NK-92 (cell line): Measurements from ENCODE around the gene FUOM.
A peak's percentile ranks its signal among the peaks of the same experiment; 100 is the strongest.

Experiments
- DNase-seq: peaks from one replicate; lab custom pipeline; 2025; ENCODE audit not compliant: unreplicated experiment; lab: John Stamatoyannopoulos, UW

The FUOM gene, protein sequence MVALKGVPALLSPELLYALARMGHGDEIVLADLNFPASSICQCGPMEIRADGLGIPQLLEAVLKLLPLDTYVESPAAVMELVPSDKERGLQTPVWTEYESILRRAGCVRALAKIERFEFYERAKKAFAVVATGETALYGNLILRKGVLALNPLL

DNA sequence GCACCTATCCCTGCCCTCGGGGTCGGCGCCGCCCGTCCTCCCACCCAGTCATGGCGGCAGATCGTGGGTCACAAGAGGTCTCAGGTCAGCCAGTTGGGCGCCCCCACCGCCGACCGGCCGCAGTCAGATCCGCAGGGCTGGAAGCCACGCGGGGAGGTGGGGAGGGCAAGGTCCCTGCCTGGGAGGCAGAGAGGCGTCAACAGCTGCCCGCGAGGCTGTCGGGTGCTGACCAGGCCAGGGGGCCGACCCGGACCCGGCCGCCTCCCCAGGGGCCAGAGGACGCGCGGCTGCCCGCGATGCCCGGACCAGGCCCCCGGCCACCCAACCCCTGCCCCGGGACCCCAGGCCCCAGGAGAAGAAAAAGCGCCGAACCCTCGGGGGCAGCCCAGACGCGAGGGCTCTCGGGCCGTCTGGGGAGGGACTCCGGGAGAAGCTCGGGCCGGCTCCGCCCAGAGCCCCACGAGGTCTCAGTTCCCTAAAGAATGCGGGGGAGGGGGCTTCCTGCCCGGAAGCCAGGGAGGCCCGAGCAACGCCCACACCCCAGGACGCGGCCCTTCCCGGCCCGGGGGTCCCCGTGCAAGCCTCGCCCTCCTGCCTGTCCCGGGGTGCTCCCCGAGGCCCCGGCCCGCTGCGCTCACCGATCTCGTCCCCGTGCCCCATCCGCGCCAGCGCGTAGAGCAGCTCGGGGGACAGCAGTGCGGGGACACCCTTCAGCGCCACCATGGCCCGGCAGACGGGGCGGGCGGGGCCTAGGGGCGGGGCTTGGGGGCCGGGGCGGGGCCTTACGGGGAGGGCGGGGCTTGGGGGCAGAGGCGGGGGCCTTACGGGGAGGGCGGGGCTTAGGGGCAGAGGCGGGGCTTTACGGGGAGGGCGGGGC, at the start of gene FUOM:
Gene FUOM, minus strand, starts transcription at position 735 of the 877 bp plus-strand sequence. Its CDS starts 12 bp downstream, at position 723.
- DNase-seq = no peak

DNA sequence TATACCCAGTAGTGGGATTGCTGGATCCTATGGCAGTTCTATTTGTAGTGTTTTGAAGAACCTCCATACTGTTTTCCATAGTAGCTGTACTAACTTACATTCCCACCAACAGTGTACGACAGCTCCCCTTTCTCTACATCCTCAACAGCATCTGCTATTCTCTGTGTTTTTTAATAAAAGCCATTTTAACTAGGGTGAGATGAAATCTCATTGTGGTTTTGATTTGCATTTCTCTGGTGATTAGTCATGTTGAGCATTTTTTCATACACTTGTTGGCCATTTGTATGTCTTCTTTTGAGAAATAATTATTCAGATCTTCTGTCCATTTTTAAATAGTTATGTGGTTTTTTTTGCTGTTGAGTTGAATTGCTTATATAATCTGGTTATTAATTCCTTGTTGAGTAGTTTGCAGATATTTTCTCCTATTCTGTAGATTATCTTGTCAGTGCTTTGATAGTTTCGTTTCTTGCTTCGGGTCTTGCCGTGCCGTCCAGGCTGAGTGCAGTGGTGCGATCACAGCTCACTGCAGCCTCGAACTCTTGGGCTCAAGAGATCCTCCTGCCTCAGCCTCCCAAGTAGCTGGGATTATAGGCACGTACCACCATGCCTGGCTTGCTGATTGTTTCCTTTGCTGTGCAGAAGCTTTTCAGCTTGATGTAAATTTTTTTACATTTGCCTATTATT, 48.2 kb upstream of the FUOM start:
- DNase-seq = no peak

DNA sequence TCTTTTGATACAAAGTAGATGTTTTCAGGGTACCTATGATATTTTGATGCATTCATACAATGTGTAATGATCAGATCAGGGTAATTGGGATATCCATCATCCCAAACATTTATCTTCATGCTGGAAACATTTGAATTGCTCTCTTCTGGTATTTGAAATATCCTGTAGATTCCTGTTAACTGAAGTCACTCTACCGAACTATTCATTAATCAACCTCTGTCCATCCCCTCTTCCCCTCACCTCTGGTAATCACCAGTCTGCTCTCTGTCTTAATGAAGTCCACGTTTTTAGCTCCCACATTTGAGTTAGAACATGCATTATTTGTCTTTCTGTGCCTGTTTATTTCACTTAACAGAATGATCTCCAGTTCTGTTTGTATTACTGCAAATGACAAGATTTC, 47.5 kb upstream of the FUOM start:
- DNase-seq = no peak

DNA sequence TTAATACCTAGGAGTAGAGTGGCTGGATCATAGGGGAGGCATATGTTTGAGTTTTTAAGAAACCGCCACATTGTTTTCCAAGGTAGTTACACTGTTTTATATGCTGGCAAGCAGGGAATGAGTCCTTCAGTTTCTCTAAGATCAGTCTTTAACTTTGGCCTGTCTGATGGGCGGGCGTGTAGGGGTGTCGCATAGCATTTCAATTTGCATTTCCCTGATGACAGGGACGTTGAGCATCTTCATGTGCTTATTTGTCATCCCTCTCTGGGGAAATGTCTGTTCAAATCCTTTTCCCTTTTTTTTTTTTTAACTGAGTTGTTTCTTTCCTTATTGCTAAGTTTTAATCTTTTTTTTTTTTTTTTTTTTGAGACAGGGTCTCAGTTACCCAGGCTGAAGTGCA, 46.0 kb upstream of the FUOM start:
- no peak for DNase-seq

DNA sequence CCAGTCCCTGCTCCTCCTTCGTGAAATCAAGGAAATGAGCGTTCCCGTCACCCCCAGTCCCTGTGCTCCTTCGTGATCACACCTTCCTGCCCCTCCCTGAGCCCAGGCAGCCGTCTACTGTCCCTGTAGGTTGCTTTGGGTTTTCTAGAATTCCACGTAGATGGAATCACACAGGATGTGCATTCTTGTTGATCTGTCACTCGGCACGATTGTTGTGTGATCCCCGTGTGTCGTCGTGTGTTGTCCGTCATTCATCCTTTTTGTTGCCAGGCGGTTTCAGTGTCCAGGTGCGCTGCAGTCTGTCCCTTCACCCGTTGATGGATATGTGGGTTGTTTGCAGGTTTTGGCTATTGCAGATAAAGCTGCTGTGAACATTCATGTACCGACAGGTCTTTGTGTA, 45.5 kb upstream of the FUOM start:
- DNase-seq = no peak

DNA sequence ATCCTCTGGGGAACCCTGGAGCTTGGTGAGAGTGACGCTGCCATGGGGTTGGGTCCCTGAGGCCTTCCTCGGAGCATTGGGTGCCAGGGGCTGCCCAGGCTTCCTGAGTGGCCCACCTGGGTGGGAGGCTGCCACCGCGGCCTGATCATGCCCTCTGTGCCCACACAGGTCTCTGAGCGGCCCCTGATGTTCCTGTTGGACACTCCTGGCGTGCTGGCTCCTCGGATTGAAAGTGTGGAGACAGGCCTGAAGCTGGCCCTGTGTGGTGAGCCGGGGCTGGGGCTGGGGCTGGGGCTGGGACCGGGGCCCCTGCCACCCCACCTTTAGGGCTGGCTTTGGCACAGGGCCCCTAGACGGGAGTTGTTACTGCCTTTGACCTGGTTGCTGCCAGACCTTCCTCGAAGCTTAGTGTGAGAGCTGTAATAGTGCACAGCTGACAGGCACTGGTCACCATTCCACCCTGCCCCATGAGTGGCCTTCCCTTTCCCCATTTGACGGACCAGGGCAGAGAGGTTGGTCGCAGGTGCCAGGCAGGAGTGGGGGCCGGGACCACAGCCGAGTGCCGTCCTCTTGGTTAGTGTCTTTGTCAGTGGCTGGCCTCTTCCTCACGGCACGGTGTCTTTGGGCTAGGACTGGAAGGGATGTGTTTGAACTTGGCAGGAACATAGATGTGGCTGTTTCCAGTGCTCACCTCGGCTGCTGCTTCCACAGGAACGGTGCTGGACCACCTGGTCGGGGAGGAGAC, 44.3 kb upstream of the FUOM start:
- no peak for DNase-seq

DNA sequence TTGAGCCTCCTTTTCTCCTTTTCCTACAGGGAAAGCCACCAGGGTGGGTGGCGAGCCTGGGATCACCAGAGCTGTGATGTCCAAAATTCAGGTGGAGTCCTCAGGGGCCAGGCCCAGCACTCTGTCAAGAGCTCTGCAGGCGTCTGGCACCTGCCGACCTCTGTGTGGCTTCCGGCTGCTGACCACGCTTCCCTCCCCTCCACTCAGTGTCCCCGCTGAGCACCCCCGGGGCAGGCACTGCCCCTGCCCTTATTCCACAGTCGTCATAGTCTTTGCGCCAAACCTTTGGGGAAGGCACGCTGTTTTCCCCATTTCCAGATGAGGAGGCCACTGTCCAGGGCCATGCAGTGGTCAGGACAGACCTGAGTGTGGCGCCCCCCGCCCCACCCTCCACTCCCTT, 43.7 kb upstream of the FUOM start:
- DNase-seq = no peak

DNA sequence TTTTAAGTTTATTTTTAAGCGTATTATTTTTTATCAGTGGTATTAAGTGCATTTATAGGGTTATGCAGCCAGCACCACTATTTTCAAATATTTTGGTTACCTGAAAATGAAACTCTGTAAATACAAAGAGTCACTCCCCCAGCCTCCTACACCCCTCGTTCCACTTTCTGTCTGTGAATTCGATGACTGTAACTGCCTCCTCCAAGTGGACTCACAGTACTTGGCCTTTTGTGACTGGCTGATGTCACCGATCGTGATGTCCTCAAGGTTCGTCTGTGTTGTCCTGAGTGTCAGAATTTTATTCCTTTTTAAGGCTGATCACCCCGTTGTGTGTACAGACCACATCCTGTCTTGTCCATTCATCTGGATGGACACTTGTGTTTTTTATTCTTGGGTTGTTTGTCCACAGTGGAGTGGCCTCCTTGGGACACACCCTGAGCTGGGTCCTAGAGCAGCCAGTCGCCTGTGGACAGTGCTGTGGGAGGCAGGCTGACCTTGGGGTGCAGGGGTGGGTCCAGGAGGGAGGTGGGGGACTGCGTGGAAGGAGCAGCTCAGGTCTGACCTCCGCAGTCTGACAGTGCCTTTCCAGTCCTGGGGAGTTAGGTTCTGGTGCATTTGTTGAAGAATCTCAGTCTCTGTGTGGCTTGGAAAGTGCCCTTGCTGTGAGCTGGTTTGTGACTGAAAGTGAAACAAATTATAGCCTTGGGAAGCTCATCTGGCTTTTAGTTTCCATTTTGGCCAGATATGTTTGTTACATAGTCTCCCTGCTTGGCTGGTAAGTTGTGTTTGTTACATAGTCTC, 43.0 kb upstream of the FUOM start:
- DNase-seq = no peak

DNA sequence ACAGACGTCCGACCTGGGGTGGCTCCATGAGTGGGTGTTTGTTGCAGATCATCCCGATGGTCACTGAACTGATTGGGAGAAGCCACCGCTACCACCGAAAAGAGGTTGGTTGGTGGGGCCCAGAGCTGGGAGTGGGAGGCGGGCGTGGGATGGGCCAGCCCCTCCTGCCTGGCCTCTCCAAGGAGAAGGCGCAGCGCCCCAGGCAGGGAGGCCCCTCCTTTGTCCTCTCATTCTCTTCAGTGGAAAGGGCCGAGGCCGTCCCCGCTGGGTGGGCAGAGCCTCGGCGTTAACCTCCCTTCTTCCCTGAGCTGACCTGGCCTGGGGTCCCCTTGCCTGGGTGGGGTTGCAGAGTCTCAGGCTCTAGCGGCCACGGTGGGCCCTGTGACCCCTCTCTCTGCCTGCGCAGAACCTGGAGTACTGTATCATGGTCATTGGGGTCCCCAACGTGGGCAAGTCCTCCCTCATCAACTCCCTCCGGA, 41.3 kb upstream of the FUOM start:
- DNase-seq = no peak

DNA sequence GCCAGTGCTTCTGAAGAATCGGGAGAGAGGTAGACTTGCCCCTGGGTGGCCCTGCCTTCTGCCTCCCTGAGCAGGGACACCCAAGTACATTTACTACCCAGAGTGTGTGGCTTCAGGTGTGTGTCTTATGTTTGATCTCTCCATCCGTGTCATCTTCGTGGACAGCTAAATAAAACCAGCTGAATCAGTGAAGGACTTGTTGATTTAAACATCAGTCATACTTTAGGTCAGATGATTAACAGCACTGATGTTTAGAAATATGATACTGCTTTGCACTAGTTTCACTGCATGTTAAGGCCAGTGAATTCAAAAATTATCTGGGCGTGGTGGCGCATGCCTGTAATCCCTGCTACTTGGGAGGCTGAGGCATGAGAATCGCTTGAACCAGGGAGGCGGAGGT, 40.1 kb upstream of the FUOM start:
- DNase-seq = no peak

DNA sequence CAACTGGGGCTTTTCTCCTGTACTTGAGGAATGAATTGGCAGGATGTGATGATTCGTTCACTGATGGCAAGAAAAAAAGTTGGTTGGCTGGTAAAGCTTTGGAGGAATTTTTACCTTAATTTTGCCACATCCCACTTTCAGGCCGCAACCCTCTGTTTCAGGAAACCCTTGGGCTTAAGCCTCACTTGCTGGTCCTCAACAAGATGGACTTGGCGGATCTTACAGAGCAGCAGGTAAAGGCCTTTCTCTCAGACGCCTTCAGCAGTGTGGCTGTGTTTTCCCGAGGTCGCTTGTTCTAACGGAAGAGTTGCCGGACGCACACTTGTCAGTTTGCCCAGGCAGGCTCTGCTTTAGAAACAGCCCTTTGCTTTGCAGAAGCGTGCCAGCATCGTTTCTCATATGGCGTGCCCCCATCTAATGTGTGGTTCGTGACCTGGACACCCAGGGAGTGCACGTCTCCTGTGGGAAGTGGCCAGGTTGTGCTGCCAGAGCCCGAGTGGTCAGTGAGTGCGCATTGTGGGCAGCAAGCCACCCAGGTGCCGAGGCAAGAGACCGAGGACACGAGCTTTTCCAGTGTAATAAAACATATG, 38.3 kb upstream of the FUOM start:
- no peak for DNase-seq

DNA sequence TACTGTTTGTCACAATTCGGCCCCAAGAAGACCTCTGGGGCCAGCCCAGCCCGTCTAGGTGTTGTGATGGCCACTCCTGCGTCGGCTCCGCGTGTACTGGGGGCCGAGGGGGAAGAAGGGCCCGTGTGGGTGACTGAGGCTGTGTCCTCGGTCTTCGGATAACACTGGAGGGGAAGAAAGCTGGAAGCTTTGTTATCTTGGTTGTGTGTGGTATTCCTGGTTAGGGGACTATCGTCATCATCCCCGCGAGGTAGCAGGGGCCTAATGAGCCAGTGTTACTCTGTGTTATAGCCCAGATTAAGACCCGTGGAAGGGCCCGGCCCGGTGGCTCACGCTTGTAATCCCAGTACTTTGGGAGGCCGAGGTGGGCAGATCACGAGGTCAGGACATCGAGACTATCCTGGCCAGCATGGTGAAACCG, 37.0 kb upstream of the FUOM start:
- no peak for DNase-seq

DNA sequence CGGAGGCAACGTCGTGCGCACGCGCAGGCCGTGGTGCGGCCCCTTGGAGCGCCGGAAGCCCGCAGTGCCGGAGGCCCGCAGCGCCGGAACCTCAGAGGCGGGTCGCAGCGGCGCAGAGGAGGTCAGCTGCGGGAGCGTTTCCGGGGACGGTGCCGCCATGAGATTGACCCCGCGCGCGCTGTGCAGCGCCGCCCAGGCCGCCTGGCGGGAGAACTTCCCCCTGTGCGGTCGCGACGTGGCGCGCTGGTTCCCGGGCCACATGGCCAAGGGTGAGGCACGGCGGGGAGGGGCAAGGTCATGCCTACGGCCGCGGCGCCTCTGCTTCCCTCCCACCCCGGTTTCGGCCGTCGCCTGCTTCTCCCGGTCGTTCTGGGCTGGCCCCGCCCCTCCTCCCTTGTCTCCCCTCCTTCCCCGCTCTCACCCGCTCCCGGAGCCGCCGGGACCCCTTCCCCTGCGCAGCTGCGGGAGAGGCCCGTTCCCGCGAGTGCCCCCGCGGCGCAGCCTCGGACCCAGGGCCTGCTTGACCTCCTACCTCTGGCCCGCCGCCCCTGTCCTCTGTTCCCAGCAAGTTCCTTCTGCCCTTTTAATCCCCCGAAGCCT, 36.3 kb upstream of the FUOM start, which contains the start of gene MTG1:
Gene MTG1, plus strand, starts transcription at position 94 of the 600 bp plus-strand sequence. Its CDS starts 64 bp downstream, at position 158.
- DNase-seq = peak; percentile 33

DNA sequence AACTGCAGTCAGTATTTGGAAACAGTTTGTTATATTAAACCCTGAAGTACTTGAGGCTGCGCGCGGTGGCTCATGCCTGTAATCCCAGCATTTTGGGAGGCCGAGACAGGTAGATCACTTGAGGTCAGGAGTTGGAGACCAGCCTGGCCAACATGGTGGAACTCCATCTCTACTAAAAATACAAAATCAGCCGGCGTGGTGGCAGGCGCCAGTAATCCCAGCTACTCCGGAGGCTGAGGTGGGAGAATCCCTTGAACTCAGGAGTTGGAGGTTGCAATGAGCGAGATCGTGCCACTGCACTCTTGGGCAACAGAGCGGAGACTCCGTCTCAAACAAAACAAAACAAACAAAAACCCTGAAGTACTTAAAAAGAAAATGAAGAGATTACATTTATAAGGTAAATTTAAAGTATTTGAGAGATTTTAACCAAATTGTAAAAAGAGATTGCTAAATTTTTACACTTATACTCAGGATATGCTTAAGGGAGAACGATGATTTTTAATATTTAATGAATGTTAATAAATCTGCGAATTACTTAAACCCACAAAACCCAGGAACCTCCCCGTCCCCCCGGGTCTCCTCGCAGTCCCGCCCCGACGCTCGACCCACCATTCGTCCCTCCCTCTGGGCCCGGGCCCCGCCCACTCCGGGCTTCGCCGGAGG, 35.7 kb upstream of the FUOM start:
- no peak for DNase-seq

DNA sequence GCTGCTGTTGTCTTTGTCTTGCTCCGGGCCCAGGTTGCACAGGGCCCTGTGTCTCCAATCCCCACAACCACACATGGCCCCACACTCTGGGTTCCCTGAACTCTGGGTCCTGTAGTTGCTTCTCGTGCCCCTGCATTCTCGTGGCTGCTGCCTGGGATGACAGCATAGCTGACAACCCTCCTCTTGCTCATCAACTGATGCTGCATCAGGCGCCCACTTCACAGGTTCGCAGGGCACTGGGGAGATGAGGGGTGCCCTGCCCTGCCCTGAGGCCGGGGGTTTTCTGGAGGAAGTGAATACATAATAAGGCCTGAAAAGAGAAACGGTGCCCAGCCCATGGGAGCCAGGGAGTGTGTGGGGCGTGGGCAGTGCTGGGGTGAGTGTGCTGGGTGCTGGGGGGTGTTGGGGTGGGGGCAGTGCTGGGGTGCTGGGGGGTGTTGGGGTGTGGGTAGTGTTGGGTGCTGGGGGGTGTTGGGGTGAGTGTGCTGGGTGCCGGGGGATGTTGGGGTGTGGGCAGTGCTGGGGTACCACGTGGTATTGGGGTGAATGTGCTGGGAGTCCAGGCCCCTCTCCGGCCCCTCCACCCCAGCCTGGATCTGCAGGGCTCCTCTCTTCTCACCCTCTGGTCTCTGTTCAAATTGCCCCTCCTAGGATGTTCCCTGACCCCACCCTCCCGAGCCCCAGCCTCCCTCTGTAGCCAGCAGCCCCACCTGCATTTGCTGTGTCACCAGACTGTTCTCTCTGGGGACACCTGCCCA, 34.1 kb upstream of the FUOM start:
- no peak for DNase-seq

DNA sequence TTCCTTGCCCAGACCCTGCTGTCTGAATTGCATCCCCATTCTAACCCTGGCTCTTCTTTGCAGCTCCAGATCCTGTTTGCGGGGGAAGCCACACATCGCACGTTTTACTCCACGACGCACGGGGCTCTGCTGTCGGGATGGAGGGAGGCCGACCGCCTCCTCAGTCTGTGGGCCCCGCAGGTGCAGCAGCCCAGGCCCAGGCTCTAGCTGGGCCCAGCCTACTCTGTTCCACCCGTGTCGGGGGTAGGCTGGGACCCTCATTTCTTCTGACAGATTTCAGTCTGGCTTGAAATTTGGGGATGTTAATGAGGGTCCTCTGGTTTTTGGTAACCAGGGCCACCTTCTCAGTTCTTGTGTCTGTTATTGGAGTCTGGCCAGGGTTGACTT, 33.4 kb upstream of the FUOM start:
- no peak for DNase-seq

DNA sequence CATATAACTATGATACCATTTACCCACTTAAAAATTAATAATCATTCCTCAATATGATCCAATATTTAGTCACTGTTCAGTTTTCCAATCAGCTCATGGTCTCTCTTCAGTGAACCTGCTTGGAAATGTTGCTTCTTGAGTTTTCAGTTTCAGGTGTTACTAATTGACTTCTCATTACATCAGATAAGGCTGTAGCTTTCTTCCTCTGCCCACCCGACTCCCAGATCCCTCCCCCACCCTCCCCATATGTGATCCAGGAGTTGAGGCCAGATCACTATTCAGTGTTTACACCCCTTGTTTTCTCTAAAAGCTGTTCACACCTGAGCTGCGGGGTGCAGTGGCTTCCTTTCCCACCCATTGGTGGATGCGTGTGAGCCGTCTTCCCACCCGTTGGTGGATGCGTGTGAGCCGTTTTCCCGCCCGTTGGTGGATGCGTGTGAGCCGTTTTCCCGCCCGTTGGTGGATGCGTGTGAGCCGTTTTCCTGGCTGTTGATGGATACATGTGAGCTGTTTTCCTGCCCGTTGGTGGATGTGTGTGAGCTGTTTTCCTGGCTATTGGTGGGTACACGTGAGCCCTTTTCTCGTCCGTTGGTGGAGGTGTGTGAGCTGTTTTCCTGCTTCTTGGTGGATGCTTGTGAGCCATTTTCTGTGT, 32.9 kb upstream of the FUOM start:
- DNase-seq = no peak
